Measurements from ENCODE around the gene ANP32A.

Gene ANP32A

GRCh38 chr15:68807249-68807648 is 13.4 kb downstream of the ANP32A start:
- TF ChIP-seq, protein P1, sequence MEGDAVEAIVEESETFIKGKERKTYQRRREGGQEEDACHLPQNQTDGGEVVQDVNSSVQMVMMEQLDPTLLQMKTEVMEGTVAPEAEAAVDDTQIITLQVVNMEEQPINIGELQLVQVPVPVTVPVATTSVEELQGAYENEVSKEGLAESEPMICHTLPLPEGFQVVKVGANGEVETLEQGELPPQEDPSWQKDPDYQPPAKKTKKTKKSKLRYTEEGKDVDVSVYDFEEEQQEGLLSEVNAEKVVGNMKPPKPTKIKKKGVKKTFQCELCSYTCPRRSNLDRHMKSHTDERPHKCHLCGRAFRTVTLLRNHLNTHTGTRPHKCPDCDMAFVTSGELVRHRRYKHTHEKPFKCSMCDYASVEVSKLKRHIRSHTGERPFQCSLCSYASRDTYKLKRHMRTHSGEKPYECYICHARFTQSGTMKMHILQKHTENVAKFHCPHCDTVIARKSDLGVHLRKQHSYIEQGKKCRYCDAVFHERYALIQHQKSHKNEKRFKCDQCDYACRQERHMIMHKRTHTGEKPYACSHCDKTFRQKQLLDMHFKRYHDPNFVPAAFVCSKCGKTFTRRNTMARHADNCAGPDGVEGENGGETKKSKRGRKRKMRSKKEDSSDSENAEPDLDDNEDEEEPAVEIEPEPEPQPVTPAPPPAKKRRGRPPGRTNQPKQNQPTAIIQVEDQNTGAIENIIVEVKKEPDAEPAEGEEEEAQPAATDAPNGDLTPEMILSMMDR (IDR thresholded peaks at IDR 0.05; ENCODE audit: low read length, missing control alignments), result no peak
- no peak overlapping the region for H3K4me3 ChIP-seq (replicated peaks; ENCODE audit: low read depth, low read length)
- DNase-seq (ENCODE audit: low read depth), result no peak

DNA sequence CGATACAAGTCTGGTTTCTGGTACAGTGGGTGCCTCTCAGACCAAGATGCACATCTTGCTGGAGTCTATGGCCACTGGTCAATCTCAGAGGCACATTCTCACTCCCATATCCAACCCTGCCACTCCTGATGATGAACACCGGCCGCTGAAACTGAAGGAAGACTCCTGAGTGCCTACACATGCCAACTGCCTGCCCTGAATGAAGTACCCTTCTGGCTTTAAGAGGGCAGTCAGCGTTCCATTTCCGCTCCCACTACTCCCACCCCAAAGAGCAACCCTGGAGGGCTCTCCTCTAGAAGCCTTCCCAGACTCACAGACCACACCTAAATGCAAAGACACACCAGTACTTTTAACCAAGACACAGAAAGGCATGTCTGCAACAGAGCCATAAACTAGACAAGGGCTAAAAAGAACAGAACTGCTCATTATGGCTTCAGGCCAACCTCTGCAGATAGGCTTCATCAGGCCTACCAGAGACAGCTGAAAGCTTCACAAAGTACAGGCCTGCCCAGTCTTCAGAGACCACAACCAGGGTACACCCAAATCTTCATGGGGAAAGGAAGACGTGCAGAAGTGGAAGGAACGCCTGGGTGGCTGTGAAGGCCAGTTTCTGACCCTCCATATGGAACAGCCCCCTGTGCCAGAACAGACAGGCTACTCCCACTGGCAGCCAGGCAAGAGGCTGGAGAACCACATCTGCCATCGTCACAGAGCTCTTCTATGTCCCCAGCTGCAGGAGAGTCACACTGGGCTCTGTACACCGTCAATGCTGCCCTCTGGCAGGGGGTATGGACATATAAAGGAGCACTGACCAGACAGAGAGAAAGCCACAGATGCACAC is 14.3 kb downstream of the ANP32A start:
- TF ChIP-seq, protein P1 (IDR thresholded peaks at IDR 0.05; ENCODE audit: low read length, missing control alignments), result no peak
- DNase-seq (ENCODE audit: low read depth), result peak; percentile 18
- no peak overlapping the region for H3K4me3 ChIP-seq (replicated peaks; ENCODE audit: low read depth, low read length)

- no peak overlapping the region for H3K4me3 ChIP-seq (replicated peaks; ENCODE audit: low read depth, low read length)
- no peak for DNase-seq (ENCODE audit: low read depth)
- TF ChIP-seq, protein P1 (IDR thresholded peaks at IDR 0.05; ENCODE audit: low read length, missing control alignments), result no peak
Measured at GRCh38 chr15:68802373-68802772, 18.3 kb downstream of the ANP32A start.

- H3K4me3 ChIP-seq (replicated peaks; ENCODE audit: low read depth, low read length), result no peak overlapping the region
- TF ChIP-seq, protein P1 (IDR thresholded peaks at IDR 0.05; ENCODE audit: low read length, missing control alignments), result no peak
- DNase-seq (ENCODE audit: low read depth), result no peak
Measured at GRCh38 chr15:68801572-68802148, 19.0 kb downstream of the ANP32A start.

GRCh38 chr15:68800875-68801274 is 19.8 kb downstream of the ANP32A start:
- TF ChIP-seq, protein P1 (IDR thresholded peaks at IDR 0.05; ENCODE audit: low read length, missing control alignments), result no peak
- no peak for DNase-seq (ENCODE audit: low read depth)
- no peak overlapping the region for H3K4me3 ChIP-seq (replicated peaks; ENCODE audit: low read depth, low read length)

GRCh38 chr15:68798346-68799094 is 22.2 kb downstream of the ANP32A start:
- TF ChIP-seq, protein P1 (IDR thresholded peaks at IDR 0.05; ENCODE audit: low read length, missing control alignments), result no peak
- DNase-seq (ENCODE audit: low read depth), result no peak
- no peak overlapping the region for H3K4me3 ChIP-seq (replicated peaks; ENCODE audit: low read depth, low read length)
